ENCODE measurements around the gene C1QA. TPM values are rescaled to one million over a fixed set of nuclear protein-coding genes. Genes with fewer than 3 reads are reported as not detected.
"Not testable (repeated sequence)": the region's sequence is repeated elsewhere in the genome, so short reads cannot be mapped to it uniquely, and the experiment has no call there.

The C1QA gene
- polyA plus RNA-seq, 1 donor (not counting 4 experiments of a cell fraction or from before 2014, with no cell fraction given), result not detected

GRCh38 chr1:22666412-22666811 lies 30.0 kb downstream of the C1QA start:
- FAIRE-seq, result no peak
- no peak for TF ChIP-seq EZH2 (IDR thresholded peaks at IDR 0.05; ENCODE audit: low read length)
- no peak for TF ChIP-seq CTCF (optimal IDR thresholded peaks at IDR 0.05 in 1 of 3, IDR thresholded peaks at IDR 0.05 in 1 of 3, conservative IDR thresholded peaks at IDR 0.05 in 1 of 3; ENCODE audit: extremely low read depth in 1 of 3, insufficient read depth in 2 of 3, low read length in 3 of 3)
- Histone ChIP-seq H3K79me2 (ENCODE audit: control insufficient read depth, insufficient read depth, low read length) (no peaks in the 10 kb centered on the region), H3K9ac (ENCODE audit: control insufficient read depth, extremely low read depth, insufficient read depth, low read length) (no peak overlapping the region), H3K4me2 (ENCODE audit: control insufficient read depth, extremely low read depth, insufficient read depth, low read depth, low read length) (no peak overlapping the region), H3K9me1 (ENCODE audit: control insufficient read depth, extremely low read depth, insufficient read depth, low read length) (peaks cover 2% of the 10 kb centered on the region), H3K4me1 (ENCODE audit: control insufficient read depth, extremely low read depth, insufficient read depth, low read length) (no peaks in the 10 kb centered on the region), H3K9me3 (ENCODE audit: control insufficient read depth, low read depth, low read length) (no peaks in the 10 kb centered on the region), H3K4me3 (ENCODE audit: control insufficient read depth in 2 of 3, extremely low read depth in 1 of 3, insufficient read depth in 2 of 3, low read depth in 1 of 3, low read length in 3 of 3) (no peak overlapping the region), H3K27ac (ENCODE audit: control insufficient read depth, insufficient read depth, low read length) (no peak overlapping the region), H2AFZ (ENCODE audit: control insufficient read depth, low read length) (no peak overlapping the region), H4K20me1 (ENCODE audit: control insufficient read depth, extremely low read depth, insufficient read depth, low read length) (peaks cover under 1% of the 10 kb centered on the region), H3K36me3 (ENCODE audit: control insufficient read depth in 2 of 2, extremely low read depth in 1 of 2, insufficient read depth in 2 of 2, low read length in 2 of 2) (no peaks in the 10 kb centered on the region), H3K27me3 (ENCODE audit: control insufficient read depth, extremely low read depth, insufficient read depth, low read length) (peaks cover 9% of the 10 kb centered on the region)
- dilution Hi-C loops (cut with MboI; ENCODE audit: extremely low pct_ligation_motif_present, low sequenced_read_pairs), result no loop called here
- DNase-seq (ENCODE audit: low read depth, low spot score), result no peak

GRCh38 chr1:22668840-22669239 lies 32.4 kb downstream of the C1QA start:
- FAIRE-seq; H3K9me1 ChIP-seq (ENCODE audit: control insufficient read depth, extremely low read depth, insufficient read depth, low read length); H3K27ac ChIP-seq (ENCODE audit: control insufficient read depth, insufficient read depth, low read length); H3K9ac ChIP-seq (ENCODE audit: control insufficient read depth, extremely low read depth, insufficient read depth, low read length); H3K4me3 ChIP-seq (ENCODE audit: control insufficient read depth in 2 of 3, extremely low read depth in 1 of 3, insufficient read depth in 2 of 3, low read depth in 1 of 3, low read length in 3 of 3); dilution Hi-C loops (cut with MboI; ENCODE audit: extremely low pct_ligation_motif_present, low sequenced_read_pairs); H3K79me2 ChIP-seq (ENCODE audit: control insufficient read depth, insufficient read depth, low read length); H3K4me2 ChIP-seq (ENCODE audit: control insufficient read depth, extremely low read depth, insufficient read depth, low read depth, low read length); DNase-seq (ENCODE audit: low read depth, low spot score); H3K9me3 ChIP-seq (ENCODE audit: control insufficient read depth, low read depth, low read length); H3K4me1 ChIP-seq (ENCODE audit: control insufficient read depth, extremely low read depth, insufficient read depth, low read length); H2AFZ ChIP-seq (ENCODE audit: control insufficient read depth, low read length); H4K20me1 ChIP-seq (ENCODE audit: control insufficient read depth, extremely low read depth, insufficient read depth, low read length); H3K36me3 ChIP-seq (ENCODE audit: control insufficient read depth in 2 of 2, extremely low read depth in 1 of 2, insufficient read depth in 2 of 2, low read length in 2 of 2): not testable (repeated sequence)
- peaks cover 15% of the 10 kb centered on the region for H3K27me3 ChIP-seq (ENCODE audit: control insufficient read depth, extremely low read depth, insufficient read depth, low read length)

- H3K27me3 ChIP-seq (ENCODE audit: control insufficient read depth, extremely low read depth, insufficient read depth, low read length), result peaks cover 20% of the 10 kb centered on the region
- H4K20me1 ChIP-seq (ENCODE audit: control insufficient read depth, extremely low read depth, insufficient read depth, low read length), result no peaks in the 10 kb centered on the region
- dilution Hi-C loops (cut with MboI; ENCODE audit: extremely low pct_ligation_motif_present, low sequenced_read_pairs), result no loop called here
- no peak overlapping the region for H3K9ac ChIP-seq (ENCODE audit: control insufficient read depth, extremely low read depth, insufficient read depth, low read length)
- H3K27ac ChIP-seq (ENCODE audit: control insufficient read depth, insufficient read depth, low read length), result no peak overlapping the region
- FAIRE-seq, result no peak
- no peaks in the 10 kb centered on the region for H3K4me1 ChIP-seq (ENCODE audit: control insufficient read depth, extremely low read depth, insufficient read depth, low read length)
- no peaks in the 10 kb centered on the region for H3K79me2 ChIP-seq (ENCODE audit: control insufficient read depth, insufficient read depth, low read length)
- H3K4me2 ChIP-seq (ENCODE audit: control insufficient read depth, extremely low read depth, insufficient read depth, low read depth, low read length), result no peak overlapping the region
- no peaks in the 10 kb centered on the region for H3K36me3 ChIP-seq (ENCODE audit: control insufficient read depth in 2 of 2, extremely low read depth in 1 of 2, insufficient read depth in 2 of 2, low read length in 2 of 2)
- no peak for DNase-seq (ENCODE audit: low read depth, low spot score)
- H2AFZ ChIP-seq (ENCODE audit: control insufficient read depth, low read length), result no peak overlapping the region
- no peak overlapping the region for H3K4me3 ChIP-seq (ENCODE audit: control insufficient read depth in 2 of 3, extremely low read depth in 1 of 3, insufficient read depth in 2 of 3, low read depth in 1 of 3, low read length in 3 of 3)
- no peaks in the 10 kb centered on the region for H3K9me1 ChIP-seq (ENCODE audit: control insufficient read depth, extremely low read depth, insufficient read depth, low read length)
- TF ChIP-seq CTCF (optimal IDR thresholded peaks at IDR 0.05 in 1 of 3, IDR thresholded peaks at IDR 0.05 in 1 of 3, conservative IDR thresholded peaks at IDR 0.05 in 1 of 3; ENCODE audit: extremely low read depth in 1 of 3, insufficient read depth in 2 of 3, low read length in 3 of 3), result no peak
- no peak for TF ChIP-seq EZH2 (IDR thresholded peaks at IDR 0.05; ENCODE audit: low read length)
- H3K9me3 ChIP-seq (ENCODE audit: control insufficient read depth, low read depth, low read length), result no peaks in the 10 kb centered on the region
These were observed 34.0 kb downstream of the C1QA start for GRCh38 chr1:22670352-22670975.

All from keratinocyte (primary cell).